MM.1S (cell line): ENCODE results near the gene ARMC3.
A peak's percentile ranks its signal among the peaks of the same experiment; 100 is the strongest.

Source experiments
- DNase-seq: peaks from one replicate; pipeline ENCODE4 v3.0.0-alpha.2; 2015
- H2AFZ ChIP-seq: fragments of 300-600 bp; sonication (generic); 2 replicates; pipeline ENCODE4 v1.6.0; 2016; ENCODE audit warnings: antibody characterized with exemption, low read length
- H3F3A ChIP-seq: fragments of 300-600 bp; sonication (generic); 2 replicates; pipeline ENCODE4 v1.6.1; 2016; ENCODE audit warnings: mild to moderate bottlenecking, antibody characterized with exemption, low read length, moderate library complexity, mixed read lengths; ENCODE audit not compliant: insufficient read depth
- H3K27ac ChIP-seq: fragments of 300-600 bp; sonication (generic); 2 replicates; pipeline ENCODE4 v1.5.1; 2016; ENCODE audit warnings: mild to moderate bottlenecking, low read length
- H3K27me3 ChIP-seq: fragments of 300-600 bp; sonication (generic); replicated peaks from 2 replicates; pipeline ENCODE4 v1.6.0; 2016; ENCODE audit warnings: low read length; ENCODE audit not compliant: insufficient read depth
- H3K36me3 ChIP-seq: fragments of 300-600 bp; sonication (generic); replicated peaks from 2 replicates; pipeline ENCODE4 v1.6.1; 2016; ENCODE audit warnings: mild to moderate bottlenecking, low read length, mixed read lengths; ENCODE audit not compliant: insufficient read depth
- H3K4me1 ChIP-seq: fragments of 300-600 bp; sonication (generic); 2 replicates; pipeline ENCODE4 v1.6.1; 2016; ENCODE audit warnings: low read length, mixed read lengths
- H3K4me2 ChIP-seq: fragments of 300-600 bp; sonication (generic); 2 replicates; pipeline ENCODE4 v1.6.0; 2016; ENCODE audit warnings: low read depth, low read length
- H3K4me3 ChIP-seq: fragments of 300-600 bp; sonication (generic); 2 replicates; pipeline ENCODE4 v1.5.1; 2016; ENCODE audit warnings: low read length, mixed read lengths
- H3K79me2 ChIP-seq: fragments of 300-600 bp; sonication (generic); 2 replicates; pipeline ENCODE4 v1.6.1; 2016; ENCODE audit warnings: mixed run types, low read length, mixed read lengths
- H3K9ac ChIP-seq: fragments of 300-600 bp; sonication (generic); 2 replicates; pipeline ENCODE4 v1.6.1; 2016; ENCODE audit warnings: low read length, mixed read lengths
- H3K9me2 ChIP-seq: fragments of 300-600 bp; sonication (generic); replicated peaks from 2 replicates; pipeline ENCODE4 v1.6.1; 2016; ENCODE audit warnings: mild to moderate bottlenecking, low read length, mixed read lengths; ENCODE audit not compliant: insufficient read depth
- H3K9me3 ChIP-seq: fragments of 300-600 bp; sonication (generic); replicated peaks from 2 replicates; pipeline ENCODE4 v1.6.1; 2016; ENCODE audit warnings: mild to moderate bottlenecking, low read length, mixed read lengths; ENCODE audit not compliant: insufficient read depth
- H4K20me1 ChIP-seq: fragments of 300-600 bp; sonication (generic); 2 replicates; pipeline ENCODE4 v1.6.1; 2016; ENCODE audit warnings: mild to moderate bottlenecking, low read length, moderate library complexity, mixed read lengths; ENCODE audit not compliant: insufficient read depth
- CTCF ChIP-seq: fragments of 300-600 bp; sonication (generic); IDR thresholded peaks from 2 replicates; pipeline ENCODE4 v1.5.1; 2016; ENCODE audit warnings: antibody characterized with exemption, low read length, mixed read lengths
- EZH2 ChIP-seq: fragments of 300-600 bp; sonication (generic); optimal IDR thresholded peaks from 2 replicates; pipeline ENCODE3; 2017; ENCODE audit warnings: low read depth, mild to moderate bottlenecking, antibody characterized with exemption, low read length, mixed read lengths
- EZH2phosphoT487 ChIP-seq: fragments of 300-600 bp; sonication (generic); IDR thresholded peaks from 2 replicates; pipeline ENCODE4 v1.6.1; 2018; ENCODE audit warnings: antibody characterized with exemption, low read length

ARMC3 gene

GRCh38 chr10:22927661-22928403, at the start of gene ARMC3:
Gene ARMC3 (plus strand): TSS chr10:22928053. CDS start chr10:22931997, 3,944 bp downstream.
- TF ChIP-seq EZH2phosphoT487: no peak
- TF ChIP-seq EZH2: no peak
- TF ChIP-seq CTCF: no peak
- Histone ChIP-seq H3K79me2 (no peaks in the 10 kb centered on the region), H3K9me3 (no peaks in the 10 kb centered on the region), H2AFZ (peak within 1 kb of the TSS; percentile 79), H3K9ac (peak within 1 kb of the TSS; percentile 44; the same call in 1 of the 2 replicates), H4K20me1 (no peaks in the 10 kb centered on the region), H3K27me3 (no peaks in the 10 kb centered on the region), H3K36me3 (no peaks in the 10 kb centered on the region), H3K4me3 (peak within 1 kb of the TSS; percentile 62), H3F3A (no peaks in the 10 kb centered on the region), H3K9me2 (no peaks in the 10 kb centered on the region), H3K27ac (no peak within 1 kb of the TSS), H3K4me2 (peak within 1 kb of the TSS; percentile 73), H3K4me1 (no peaks in the 10 kb centered on the region)
- DNase-seq: peak; percentile 56

GRCh38 chr10:22891797-22892196, 36.1 kb upstream of the ARMC3 start:
- Histone ChIP-seq H3K9me2 (no peaks in the 10 kb centered on the region), H3K27ac (no peak overlapping the region), H3K4me2 (no peak overlapping the region), H3K36me3 (no peaks in the 10 kb centered on the region), H3K4me3 (no peak overlapping the region), H4K20me1 (no peaks in the 10 kb centered on the region), H3K9ac (no peak overlapping the region), H3K79me2 (no peaks in the 10 kb centered on the region), H3K27me3 (no peaks in the 10 kb centered on the region), H3K9me3 (no peaks in the 10 kb centered on the region), H3K4me1 (no peaks in the 10 kb centered on the region), H2AFZ (no peak overlapping the region), H3F3A (no peaks in the 10 kb centered on the region)
- TF ChIP-seq EZH2 (no peak), CTCF (no peak), EZH2phosphoT487 (no peak)
- DNase-seq: no peak

GRCh38 chr10:22893781-22894180, 34.1 kb upstream of the ARMC3 start:
- H3K9me2 ChIP-seq: no peaks in the 10 kb centered on the region
- no peak for DNase-seq
- no peaks in the 10 kb centered on the region for H3K4me1 ChIP-seq
- no peak overlapping the region for H3K4me3 ChIP-seq
- H3K27ac ChIP-seq: no peak overlapping the region
- H3K27me3 ChIP-seq: no peaks in the 10 kb centered on the region
- no peaks in the 10 kb centered on the region for H3F3A ChIP-seq
- TF ChIP-seq EZH2 (no peak), CTCF (no peak), EZH2phosphoT487 (no peak)
- H4K20me1 ChIP-seq: no peaks in the 10 kb centered on the region
- H3K4me2 ChIP-seq: no peak overlapping the region
- no peaks in the 10 kb centered on the region for H3K36me3 ChIP-seq
- no peak overlapping the region for H2AFZ ChIP-seq
- H3K79me2 ChIP-seq: no peaks in the 10 kb centered on the region
- H3K9me3 ChIP-seq: no peaks in the 10 kb centered on the region
- no peak overlapping the region for H3K9ac ChIP-seq
